Neural crest cell (in vitro differentiated cells): ENCODE results near the gene KCNA10. TPM values are rescaled to one million over a fixed set of nuclear protein-coding genes. Genes with fewer than 3 reads are reported as not detected.
A peak's percentile ranks its signal among the peaks of the same experiment; 100 is the strongest.

Experiments
- DNase-seq: peaks from one replicate; pipeline ENCODE4 v3.0.0; 2021; ENCODE audit warnings: low read depth, mixed read lengths, low spot score
- H3K27ac Mint-ChIP-seq: one replicate; pipeline ENCODE4 v1.8.0; 2021; ENCODE audit warnings: mild to moderate bottlenecking, mixed read lengths; ENCODE audit not compliant: unreplicated experiment
- H3K27me3 Mint-ChIP-seq: 2 replicates; pipeline ENCODE4 v1.8.0; 2021; ENCODE audit warnings: low read depth, mild to moderate bottlenecking, mixed read lengths
- H3K36me3 Mint-ChIP-seq: 2 replicates; pipeline ENCODE4 v1.8.0; 2021; ENCODE audit warnings: low read depth, mild to moderate bottlenecking, mixed read lengths
- H3K4me1 Mint-ChIP-seq: 2 replicates; pipeline ENCODE4 v1.8.0; 2021; ENCODE audit warnings: mixed read lengths
- H3K4me3 Mint-ChIP-seq: one replicate; pipeline ENCODE4 v1.8.0; 2021; ENCODE audit warnings: mild to moderate bottlenecking, mixed read lengths
- H3K9me3 Mint-ChIP-seq: 2 replicates; pipeline ENCODE4 v1.8.0; 2021; ENCODE audit warnings: mixed read lengths
- total RNA-seq: library from RNA; stranded (reverse); gene quantifications from 2 replicates; pipeline ENCODE4 v1.2.1, GENCODE V29; 2021
- TF ChIP-seq, protein P1 (sequence below): fragments of 200-600 bp; sonication (generic); conservative IDR thresholded peaks from 2 replicates; pipeline ENCODE4 v1.5.0; 2021; ENCODE audit warnings: antibody characterized with exemption, mild to moderate bottlenecking

KCNA10 gene
- total RNA-seq, 1 donor from 2014 or later, result not detected

DNA sequence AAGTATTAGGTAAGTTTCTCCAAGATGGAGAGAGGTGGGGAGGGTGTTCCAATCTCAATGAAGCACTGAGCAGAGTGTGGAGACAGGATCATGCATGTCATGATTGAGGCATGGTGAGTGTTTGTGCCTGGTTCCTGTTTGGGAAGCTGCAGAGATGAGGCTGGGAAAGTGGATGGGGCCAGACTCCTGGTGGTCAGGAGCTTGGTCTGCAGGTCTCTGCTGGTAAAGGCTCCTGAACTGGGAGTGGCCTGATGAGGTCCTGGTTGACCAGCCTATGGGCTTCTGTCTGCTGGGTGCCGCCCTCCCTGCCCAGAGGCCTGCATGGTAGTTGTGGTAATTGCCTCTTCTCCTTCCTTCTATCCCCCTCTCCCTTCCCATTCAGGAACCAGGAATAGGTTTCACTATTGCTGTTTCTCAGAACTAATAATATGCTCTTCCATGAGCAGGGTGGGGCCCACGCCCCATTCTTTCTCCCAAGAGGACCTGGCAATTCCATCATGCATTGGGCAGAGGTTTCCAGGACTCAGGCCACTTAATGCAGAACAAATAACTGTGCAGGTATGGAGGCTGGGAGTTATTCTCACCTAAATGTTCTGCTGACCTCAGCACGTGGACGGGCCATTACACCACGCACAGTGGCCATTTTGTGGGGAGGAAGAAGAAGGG, 43.5 kb downstream of the KCNA10 start:
- H3K4me1 Mint-ChIP-seq, result no peaks in the 10 kb centered on the region
- no peak overlapping the region for H3K27ac Mint-ChIP-seq
- no peak overlapping the region for H3K4me3 Mint-ChIP-seq
- no peaks in the 10 kb centered on the region for H3K9me3 Mint-ChIP-seq
- DNase-seq, result no peak
- no peaks in the 10 kb centered on the region for H3K36me3 Mint-ChIP-seq
- peaks cover 6% of the 10 kb centered on the region for H3K27me3 Mint-ChIP-seq
- TF ChIP-seq, protein P1, sequence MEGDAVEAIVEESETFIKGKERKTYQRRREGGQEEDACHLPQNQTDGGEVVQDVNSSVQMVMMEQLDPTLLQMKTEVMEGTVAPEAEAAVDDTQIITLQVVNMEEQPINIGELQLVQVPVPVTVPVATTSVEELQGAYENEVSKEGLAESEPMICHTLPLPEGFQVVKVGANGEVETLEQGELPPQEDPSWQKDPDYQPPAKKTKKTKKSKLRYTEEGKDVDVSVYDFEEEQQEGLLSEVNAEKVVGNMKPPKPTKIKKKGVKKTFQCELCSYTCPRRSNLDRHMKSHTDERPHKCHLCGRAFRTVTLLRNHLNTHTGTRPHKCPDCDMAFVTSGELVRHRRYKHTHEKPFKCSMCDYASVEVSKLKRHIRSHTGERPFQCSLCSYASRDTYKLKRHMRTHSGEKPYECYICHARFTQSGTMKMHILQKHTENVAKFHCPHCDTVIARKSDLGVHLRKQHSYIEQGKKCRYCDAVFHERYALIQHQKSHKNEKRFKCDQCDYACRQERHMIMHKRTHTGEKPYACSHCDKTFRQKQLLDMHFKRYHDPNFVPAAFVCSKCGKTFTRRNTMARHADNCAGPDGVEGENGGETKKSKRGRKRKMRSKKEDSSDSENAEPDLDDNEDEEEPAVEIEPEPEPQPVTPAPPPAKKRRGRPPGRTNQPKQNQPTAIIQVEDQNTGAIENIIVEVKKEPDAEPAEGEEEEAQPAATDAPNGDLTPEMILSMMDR, result peak; percentile 16

DNA sequence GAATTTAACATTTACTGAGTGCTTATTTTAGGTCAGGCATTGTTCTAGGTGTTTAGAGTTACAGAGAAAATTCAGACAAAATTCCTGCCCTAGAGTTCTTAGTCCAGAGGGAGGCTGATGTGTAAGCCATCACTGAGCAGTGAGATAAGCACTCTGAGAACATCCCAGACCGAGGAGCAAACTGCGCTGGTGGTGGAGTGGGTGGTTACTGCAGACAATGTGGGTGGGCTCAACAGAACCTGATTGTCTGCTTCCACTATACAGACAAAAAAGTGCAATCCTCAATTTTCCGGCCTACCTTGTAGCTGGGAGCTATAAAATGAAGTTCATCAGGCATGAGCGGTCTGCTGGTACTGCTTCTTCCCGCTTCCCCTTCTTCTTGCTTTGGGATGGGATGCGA, 44.5 kb downstream of the KCNA10 start:
- Mint-ChIP-seq H3K36me3 (no peaks in the 10 kb centered on the region), H3K9me3 (no peaks in the 10 kb centered on the region), H3K27ac (no peak overlapping the region), H3K27me3 (peaks cover 6% of the 10 kb centered on the region), H3K4me3 (no peak overlapping the region), H3K4me1 (no peaks in the 10 kb centered on the region)
- DNase-seq, result no peak
- TF ChIP-seq, protein P1, result no peak

DNA sequence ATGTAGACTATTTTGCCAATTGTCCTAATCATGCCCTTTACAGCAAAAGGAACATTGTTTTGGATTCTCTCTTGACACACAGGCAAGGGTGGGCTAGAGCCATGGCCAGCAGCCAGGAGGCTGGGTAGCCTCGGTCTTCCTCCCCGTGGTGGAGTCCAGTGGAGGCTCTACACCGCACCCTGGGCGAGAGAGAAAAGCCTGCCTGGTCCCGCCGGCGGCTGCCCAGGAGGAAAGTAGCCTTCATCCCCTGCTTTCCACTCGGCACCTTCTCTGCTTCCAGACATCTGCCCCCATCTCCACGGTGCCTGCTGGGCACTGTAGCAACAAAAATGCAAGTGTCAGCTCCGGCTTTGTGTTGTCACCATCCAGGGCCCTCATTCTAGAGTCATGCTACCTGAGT, 46.4 kb downstream of the KCNA10 start:
- Mint-ChIP-seq H3K4me3 (no peak overlapping the region), H3K27ac (no peak overlapping the region), H3K9me3 (no peaks in the 10 kb centered on the region), H3K27me3 (peaks cover 6% of the 10 kb centered on the region), H3K4me1 (no peaks in the 10 kb centered on the region), H3K36me3 (no peaks in the 10 kb centered on the region)
- TF ChIP-seq, protein P1, result no peak
- DNase-seq, result no peak

DNA sequence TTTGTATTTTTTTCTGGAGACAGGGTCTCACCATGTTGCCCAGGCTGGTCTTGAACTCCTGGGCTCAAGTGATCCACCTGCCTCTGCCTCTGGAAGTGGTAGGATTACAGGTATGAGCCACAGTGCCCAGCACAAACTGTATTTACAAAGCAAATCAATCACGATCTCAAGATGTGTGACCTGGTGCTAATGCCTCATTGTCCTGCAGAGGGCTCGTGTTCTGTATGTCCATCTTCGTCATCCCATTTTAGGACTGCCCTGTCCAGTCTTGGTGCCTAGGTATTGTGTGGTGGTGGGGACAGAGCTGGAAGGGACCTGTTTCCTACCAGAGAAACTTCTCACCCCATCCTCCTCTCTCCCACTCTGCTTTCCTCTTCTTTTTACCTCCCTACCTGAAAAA, 47.8 kb downstream of the KCNA10 start:
- Mint-ChIP-seq H3K9me3 (no peaks in the 10 kb centered on the region), H3K36me3 (no peaks in the 10 kb centered on the region), H3K4me1 (no peaks in the 10 kb centered on the region), H3K27me3 (peaks cover 6% of the 10 kb centered on the region), H3K4me3 (no peak overlapping the region), H3K27ac (no peak overlapping the region)
- DNase-seq, result no peak
- TF ChIP-seq, protein P1, result no peak

Other genes starting within 250 kb of the KCNA10 start
- 52.6 and 54.0 TPM in 2 replicates for gene RBM15, start 179.8 kb downstream of the KCNA10 start, total RNA-seq
- 0.96 and 1.8 TPM in 2 replicates for gene SLC16A4, start 128.1 kb downstream of the KCNA10 start, total RNA-seq
- 116 and 128 TPM in 2 replicates for gene LAMTOR5, start 111.5 kb downstream of the KCNA10 start, total RNA-seq
- gene PROK1, start 68.0 kb downstream of the KCNA10 start, total RNA-seq, result not detected in 2 replicates
- gene KCNA2, start 87.2 kb upstream of the KCNA10 start, total RNA-seq, result 2.5 and 2.8 TPM in 2 replicates
- 2.8 TPM in 2 replicates for gene KCNA3, start 155.8 kb upstream of the KCNA10 start, total RNA-seq